Fibroblast of peridontal ligament (primary cell): ENCODE data around the gene C1QTNF4.

ENCODE experiments used
- DNase-seq: peaks from one replicate; pipeline ENCODE4 v3.0.0-alpha.2; 2010; ENCODE audit errors: extremely low read depth

Gene C1QTNF4

DNA sequence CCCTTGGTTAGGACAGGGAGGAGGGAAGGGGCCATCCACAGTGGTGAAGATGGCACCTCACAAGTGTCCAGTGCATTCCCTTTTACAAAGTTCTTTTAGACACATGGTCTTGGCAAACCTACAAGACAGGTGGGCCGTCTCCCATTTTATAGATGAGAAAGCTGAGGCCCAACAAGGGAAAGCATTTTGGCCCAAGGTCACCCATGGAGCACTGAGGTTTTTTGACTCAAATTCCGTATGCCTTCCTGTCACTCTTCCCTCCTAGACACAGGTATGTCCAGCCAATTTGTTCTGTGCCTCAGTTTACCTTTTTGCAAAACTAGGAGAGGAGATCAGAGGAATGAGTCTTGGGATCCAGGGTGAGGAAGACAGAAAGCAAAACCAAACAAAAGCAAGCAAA, 1.2 kb downstream of the C1QTNF4 start:
- DNase-seq, result no peak

DNA sequence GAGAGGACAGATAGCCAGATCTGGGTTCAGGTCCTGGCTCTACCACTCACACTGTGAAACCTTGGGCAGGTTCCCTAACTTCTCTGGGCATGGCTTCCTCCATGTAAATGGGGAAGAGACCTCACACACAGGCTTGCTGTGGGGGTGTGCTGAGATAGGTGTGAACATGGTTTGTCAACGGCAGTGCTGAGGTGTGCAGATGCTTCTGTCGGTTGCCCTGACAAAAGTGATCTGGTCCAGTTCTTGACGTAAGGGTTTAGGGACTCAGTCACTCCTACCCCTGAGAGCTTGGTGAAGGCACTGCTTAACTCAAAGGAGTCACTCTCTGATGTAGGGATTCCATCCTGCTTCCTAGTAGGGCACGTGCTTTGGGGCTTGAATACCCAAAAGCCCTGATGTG, 2.0 kb downstream of the C1QTNF4 start:
- no peak for DNase-seq

DNA sequence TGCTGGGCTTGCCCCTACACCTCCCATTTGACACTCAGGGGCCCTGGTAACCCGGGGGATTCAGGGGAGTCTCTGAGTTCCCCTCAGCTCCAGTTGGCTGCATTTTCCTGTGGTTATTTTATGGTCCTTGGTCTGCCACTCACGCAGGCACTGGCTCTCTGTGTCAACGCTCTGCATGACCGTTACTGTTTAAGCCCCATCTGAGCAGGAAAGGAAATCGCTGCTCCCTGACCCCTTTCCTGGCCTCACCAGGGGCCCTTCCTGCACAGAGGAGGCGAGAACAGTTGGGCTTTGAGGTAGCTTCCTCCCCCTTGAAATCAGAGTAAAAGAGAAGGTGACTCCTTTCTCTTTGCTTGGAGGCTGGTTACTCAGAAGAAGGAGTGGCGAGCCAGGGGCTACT, 2.4 kb downstream of the C1QTNF4 start:
- DNase-seq, result no peak

DNA sequence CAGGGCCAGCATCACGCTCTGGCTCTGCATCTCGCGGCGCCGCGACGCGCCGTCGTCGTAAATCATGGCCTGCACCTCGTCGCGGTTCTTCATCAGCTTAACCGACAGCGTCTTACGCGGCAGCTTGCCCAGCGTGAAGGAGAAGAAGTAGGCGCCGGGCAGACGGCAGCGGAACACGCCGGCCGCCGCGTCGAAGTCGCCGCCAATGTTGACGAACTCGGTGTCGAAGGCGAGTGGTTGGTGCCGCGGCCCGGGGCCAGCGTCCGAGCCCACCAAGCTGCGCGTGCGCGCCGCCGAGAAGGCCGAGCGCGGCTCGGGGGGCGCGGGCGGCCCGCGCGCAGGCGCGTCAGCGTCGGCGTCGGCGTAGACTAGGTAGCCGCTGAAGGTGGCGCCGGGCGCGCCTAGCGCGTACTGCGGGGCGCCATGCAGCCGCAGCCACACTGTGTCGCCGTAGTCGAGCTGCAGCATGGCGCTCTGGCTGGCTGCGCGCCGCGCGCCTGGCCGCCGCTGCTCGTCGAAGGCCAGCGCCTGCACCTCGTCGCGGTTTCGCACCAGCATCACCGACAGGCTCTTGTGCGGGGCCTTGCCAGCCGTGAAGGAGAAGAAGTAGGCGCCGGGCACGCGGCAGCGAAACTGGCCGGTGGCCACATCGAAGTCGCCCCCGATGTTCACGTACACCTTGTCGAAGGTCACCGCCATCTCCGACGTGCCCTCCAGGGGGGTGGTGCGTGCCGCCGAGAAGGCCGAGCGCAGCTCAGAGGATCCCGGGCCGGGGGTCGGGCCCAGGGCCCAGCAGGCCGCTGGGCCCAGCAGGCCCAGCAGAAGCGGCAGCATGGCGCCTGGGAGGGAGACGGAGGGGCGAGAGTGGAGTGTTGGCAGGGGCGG, 4.0 kb downstream of the C1QTNF4 start:
- DNase-seq, result no peak

GRCh38 chr11:47589584-47589976, 4.6 kb downstream of the C1QTNF4 start:
- DNase-seq, result no peak

GRCh38 chr11:47589118-47589517, 5.1 kb downstream of the C1QTNF4 start:
- DNase-seq, result no peak

DNA sequence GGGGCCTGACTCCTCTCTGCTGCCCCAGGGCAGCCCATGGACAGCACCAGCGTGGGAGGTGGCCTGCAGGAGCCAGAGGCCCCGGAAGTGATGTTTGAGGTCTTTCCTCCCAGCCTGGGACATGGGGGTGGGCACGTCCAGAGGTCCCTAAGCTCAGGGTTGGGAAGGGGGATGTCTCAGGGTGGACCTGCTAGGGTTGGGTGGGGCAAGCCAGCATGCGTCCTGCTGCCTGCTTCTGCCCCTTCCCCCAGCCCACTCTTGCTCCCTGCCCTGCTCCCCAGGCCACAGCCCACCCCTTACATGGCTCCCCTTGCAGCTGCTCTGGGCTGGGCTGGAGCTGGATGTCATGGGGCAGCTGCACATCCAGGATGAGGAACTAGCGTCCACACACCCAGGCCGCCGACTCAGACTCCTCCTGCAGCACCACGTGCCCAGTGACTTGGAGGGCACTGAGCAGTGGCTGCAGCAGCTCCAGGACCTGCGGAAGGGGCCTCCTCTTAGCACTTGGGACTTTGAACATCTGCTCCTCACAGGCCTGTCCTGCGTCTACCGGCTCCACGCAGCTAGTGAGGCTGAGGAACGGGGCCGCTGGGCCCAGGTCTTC, 6.4 kb downstream of the C1QTNF4 start:
- no peak for DNase-seq

GRCh38 chr11:47587039-47587716, 7.0 kb downstream of the C1QTNF4 start:
- DNase-seq, result no peak

- DNase-seq, result no peak
These were observed 7.9 kb downstream of the C1QTNF4 start, which contains the start of gene FAM180B for GRCh38 chr11:47586098-47586855. Gene FAM180B (plus strand): TSS chr11:47586678. CDS start chr11:47586769, 91 bp downstream.

GRCh38 chr11:47583844-47584243, 10.4 kb downstream of the C1QTNF4 start:
- no peak for DNase-seq

GRCh38 chr11:47578524-47579494, 15.4 kb downstream of the C1QTNF4 start, which contains the start of the genes KBTBD4 and NDUFS3:
Gene KBTBD4 (minus strand): TSS chr11:47578970. CDS start chr11:47578951, 19 bp downstream.
Gene NDUFS3 (plus strand): TSS chr11:47579074. CDS start chr11:47579092, 18 bp downstream.
- peak; percentile 89 for DNase-seq

- no peak for DNase-seq
These were observed 16.7 kb downstream of the C1QTNF4 start for GRCh38 chr11:47577460-47578041.

DNA sequence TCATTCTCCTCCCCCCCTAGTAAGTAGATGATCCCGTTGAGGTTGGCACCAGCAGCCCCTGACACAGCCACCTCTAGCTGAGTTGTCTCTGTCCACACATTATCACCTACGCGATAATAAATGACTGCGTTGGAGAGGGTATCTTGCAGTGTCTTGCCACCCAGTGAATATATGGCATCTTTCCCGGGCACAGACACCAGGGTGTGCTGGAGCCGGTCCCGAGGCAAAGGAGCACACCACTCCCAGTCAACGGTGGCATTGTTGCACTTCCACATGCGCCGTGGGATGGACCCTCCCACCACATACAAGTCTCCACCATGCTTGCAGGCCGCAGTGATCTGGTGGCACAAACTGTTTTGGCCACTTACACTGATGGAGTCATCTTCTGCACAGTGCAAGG, 20.9 kb downstream of the C1QTNF4 start:
- DNase-seq, result no peak

- no peak for DNase-seq
These were observed 21.4 kb downstream of the C1QTNF4 start for GRCh38 chr11:47572715-47573255.

- peak; percentile 51 for DNase-seq
These were observed 22.3 kb downstream of the C1QTNF4 start for GRCh38 chr11:47571895-47572294.

DNA sequence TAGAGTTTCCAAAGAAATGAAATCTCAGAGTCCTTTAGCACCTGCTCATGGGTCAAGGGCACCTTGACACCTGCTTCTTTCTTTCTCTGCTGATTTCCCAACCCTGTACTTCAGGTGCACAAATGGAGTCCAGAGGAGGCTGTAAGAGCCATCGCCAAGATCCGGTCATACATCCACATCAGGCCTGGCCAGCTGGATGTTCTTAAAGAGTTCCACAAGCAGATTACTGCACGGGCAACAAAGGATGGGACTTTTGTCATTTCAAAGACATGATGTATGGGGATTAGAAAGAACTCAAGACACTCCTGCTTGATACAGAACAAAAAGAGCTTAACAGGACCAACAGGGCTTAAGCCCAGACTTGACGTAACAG, 22.9 kb downstream of the C1QTNF4 start:
- DNase-seq, result no peak

DNA sequence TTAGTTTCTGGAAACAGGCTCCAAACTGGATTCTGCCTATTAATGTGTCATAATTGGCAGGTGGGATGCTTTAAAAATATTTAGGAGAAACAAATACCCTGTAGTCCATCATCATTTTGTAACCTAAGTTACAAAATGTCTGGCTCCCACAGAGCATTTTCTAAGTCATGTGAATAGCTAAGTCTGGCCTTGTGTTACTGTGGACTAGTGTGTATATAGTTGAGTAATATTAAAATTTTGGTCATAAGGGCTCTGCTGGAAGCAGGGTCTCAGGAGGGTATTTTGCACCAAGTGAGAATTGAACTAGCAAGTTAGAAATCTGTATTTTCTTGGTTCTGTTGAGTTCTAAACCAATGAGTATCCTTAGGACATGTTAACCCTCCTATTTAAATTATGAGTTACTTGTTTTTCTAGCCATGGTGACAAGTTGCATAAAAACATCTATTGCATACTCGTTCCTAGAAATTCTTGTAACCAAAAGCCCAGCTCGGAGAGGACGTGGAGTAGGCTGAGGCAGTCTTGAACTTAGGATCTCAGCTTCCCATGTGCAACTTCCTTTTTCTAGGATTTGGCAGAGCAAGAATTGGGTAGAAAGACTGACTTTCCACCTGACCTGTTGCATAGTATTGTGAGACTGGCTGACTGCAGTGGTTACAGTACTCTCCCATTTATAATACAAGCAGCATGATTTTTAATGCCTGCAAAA, 23.4 kb downstream of the C1QTNF4 start:
- DNase-seq, result no peak

- no peak for DNase-seq
These were observed 24.6 kb downstream of the C1QTNF4 start for GRCh38 chr11:47569646-47570045.

- DNase-seq, result no peak
These were observed 28.0 kb downstream of the C1QTNF4 start for GRCh38 chr11:47566149-47566698.
